ENCODE results near the gene SYNGR1. TPM values are rescaled to one million over a fixed set of nuclear protein-coding genes. Genes with fewer than 3 reads are reported as not detected.
A peak's percentile ranks its signal among the peaks of the same experiment; 100 is the strongest.

Gene SYNGR1
- 33.4 TPM for polyA plus RNA-seq (2013, experiment 1 of 4)
- polyA plus RNA-seq (2013, experiment 2 of 4): 31.1 TPM
- 30.1 TPM for polyA plus RNA-seq (2013, experiment 3 of 4)
- 32.9 TPM for polyA plus RNA-seq (2013, experiment 4 of 4)

GRCh38 chr22:39349967-39350726, at the start of gene SYNGR1:
SYNGR1 (plus strand) TSS chr22:39349991; CDS start chr22:39350011, 20 bp downstream.
- WGBS, 2 experiments: 4% methylated on average over 87 of the region's 87 CpGs
- Histone ChIP-seq H3K4me1 (ENCODE audit: control insufficient read depth, insufficient read depth, low read length) (peaks cover 11% of the 10 kb centered on the region), H3K27me3 (ENCODE audit: control insufficient read depth, insufficient read depth, low read length, poor library complexity, severe bottlenecking) (no peaks in the 10 kb centered on the region), H3K36me3 (ENCODE audit: control insufficient read depth, insufficient read depth, low read length) (no peaks in the 10 kb centered on the region), H3K4me3 (ENCODE audit: insufficient read depth, low read depth, low read length) (peak within 1 kb of the TSS; percentile 74), H3K27ac (ENCODE audit: insufficient read depth, low read depth, low read length, poor library complexity, severe bottlenecking) (no peak within 1 kb of the TSS), H3K9me3 (ENCODE audit: control insufficient read depth, low read length) (no peaks in the 10 kb centered on the region)

GRCh38 chr22:39300186-39300830, 49.5 kb upstream of the SYNGR1 start:
- H3K4me3 ChIP-seq (ENCODE audit: insufficient read depth, low read depth, low read length): no peak overlapping the region
- H3K36me3 ChIP-seq (ENCODE audit: control insufficient read depth, insufficient read depth, low read length): no peaks in the 10 kb centered on the region
- no peak overlapping the region for H3K27ac ChIP-seq (ENCODE audit: insufficient read depth, low read depth, low read length, poor library complexity, severe bottlenecking)

GRCh38 chr22:39301108-39301507, 48.7 kb upstream of the SYNGR1 start:
- Histone ChIP-seq H3K4me3 (ENCODE audit: insufficient read depth, low read depth, low read length) (no peak overlapping the region), H3K36me3 (ENCODE audit: control insufficient read depth, insufficient read depth, low read length) (no peaks in the 10 kb centered on the region), H3K4me1 (ENCODE audit: control insufficient read depth, insufficient read depth, low read length) (peaks cover 14% of the 10 kb centered on the region), H3K9me3 (ENCODE audit: control insufficient read depth, low read length) (no peaks in the 10 kb centered on the region), H3K27ac (ENCODE audit: insufficient read depth, low read depth, low read length, poor library complexity, severe bottlenecking) (no peak overlapping the region), H3K27me3 (ENCODE audit: control insufficient read depth, insufficient read depth, low read length, poor library complexity, severe bottlenecking) (no peaks in the 10 kb centered on the region)
- WGBS, 2 experiments: 92 to 95% methylated on average over 9 of the region's 9 CpGs

More at GRCh38 chr22:39300186-39300830, 49.5 kb upstream of the SYNGR1 start:
- Histone ChIP-seq H3K9me3 (ENCODE audit: control insufficient read depth, low read length) (no peaks in the 10 kb centered on the region), H3K27me3 (ENCODE audit: control insufficient read depth, insufficient read depth, low read length, poor library complexity, severe bottlenecking) (no peaks in the 10 kb centered on the region), H3K4me1 (ENCODE audit: control insufficient read depth, insufficient read depth, low read length) (peaks cover 14% of the 10 kb centered on the region)
- 42 to 45% methylated on average over 19 of the region's 19 CpGs for WGBS, 2 experiments

GRCh38 chr22:39301926-39302325, 47.9 kb upstream of the SYNGR1 start:
- H3K4me1 ChIP-seq (ENCODE audit: control insufficient read depth, insufficient read depth, low read length): peaks cover 14% of the 10 kb centered on the region
- no peak overlapping the region for H3K27ac ChIP-seq (ENCODE audit: insufficient read depth, low read depth, low read length, poor library complexity, severe bottlenecking)
- no peaks in the 10 kb centered on the region for H3K36me3 ChIP-seq (ENCODE audit: control insufficient read depth, insufficient read depth, low read length)
- no peak overlapping the region for H3K4me3 ChIP-seq (ENCODE audit: insufficient read depth, low read depth, low read length)
- 85% methylated on average over 6 to 7 of the region's 7 CpGs for WGBS, 2 experiments
- H3K9me3 ChIP-seq (ENCODE audit: control insufficient read depth, low read length): no peaks in the 10 kb centered on the region
- H3K27me3 ChIP-seq (ENCODE audit: control insufficient read depth, insufficient read depth, low read length, poor library complexity, severe bottlenecking): no peaks in the 10 kb centered on the region

GRCh38 chr22:39302431-39302960, 47.3 kb upstream of the SYNGR1 start:
- 99% methylated on average over 2 of the region's 2 CpGs for whole genome bisulfite sequencing, 2 experiments

GRCh38 chr22:39303358-39303757, 46.4 kb upstream of the SYNGR1 start:
- Histone ChIP-seq H3K27ac (ENCODE audit: insufficient read depth, low read depth, low read length, poor library complexity, severe bottlenecking) (no peak overlapping the region), H3K4me1 (ENCODE audit: control insufficient read depth, insufficient read depth, low read length) (peaks cover 10% of the 10 kb centered on the region), H3K9me3 (ENCODE audit: control insufficient read depth, low read length) (no peaks in the 10 kb centered on the region), H3K27me3 (ENCODE audit: control insufficient read depth, insufficient read depth, low read length, poor library complexity, severe bottlenecking) (no peaks in the 10 kb centered on the region), H3K4me3 (ENCODE audit: insufficient read depth, low read depth, low read length) (no peak overlapping the region), H3K36me3 (ENCODE audit: control insufficient read depth, insufficient read depth, low read length) (no peaks in the 10 kb centered on the region)
- WGBS, 2 experiments: 88 to 91% methylated on average over 11 of the region's 11 CpGs

More at GRCh38 chr22:39302431-39302960, 47.3 kb upstream of the SYNGR1 start:
- Histone ChIP-seq H3K36me3 (ENCODE audit: control insufficient read depth, insufficient read depth, low read length) (no peaks in the 10 kb centered on the region), H3K4me1 (ENCODE audit: control insufficient read depth, insufficient read depth, low read length) (peaks cover 14% of the 10 kb centered on the region), H3K4me3 (ENCODE audit: insufficient read depth, low read depth, low read length) (no peak overlapping the region), H3K27ac (ENCODE audit: insufficient read depth, low read depth, low read length, poor library complexity, severe bottlenecking) (no peak overlapping the region), H3K9me3 (ENCODE audit: control insufficient read depth, low read length) (no peaks in the 10 kb centered on the region), H3K27me3 (ENCODE audit: control insufficient read depth, insufficient read depth, low read length, poor library complexity, severe bottlenecking) (no peaks in the 10 kb centered on the region)

- no peaks in the 10 kb centered on the region for H3K27me3 ChIP-seq (ENCODE audit: control insufficient read depth, insufficient read depth, low read length, poor library complexity, severe bottlenecking)
- H3K4me3 ChIP-seq (ENCODE audit: insufficient read depth, low read depth, low read length): no peak overlapping the region
- no peaks in the 10 kb centered on the region for H3K36me3 ChIP-seq (ENCODE audit: control insufficient read depth, insufficient read depth, low read length)
- 93 to 94% methylated on average over 16 of the region's 16 CpGs for WGBS, 2 experiments
- H3K27ac ChIP-seq (ENCODE audit: insufficient read depth, low read depth, low read length, poor library complexity, severe bottlenecking): no peak overlapping the region
- H3K4me1 ChIP-seq (ENCODE audit: control insufficient read depth, insufficient read depth, low read length): peaks cover 8% of the 10 kb centered on the region
- no peaks in the 10 kb centered on the region for H3K9me3 ChIP-seq (ENCODE audit: control insufficient read depth, low read length)
Observed at GRCh38 chr22:39303892-39304671, 45.7 kb upstream of the SYNGR1 start.

GRCh38 chr22:39306456-39307361, 43.1 kb upstream of the SYNGR1 start:
- H3K4me3 ChIP-seq (ENCODE audit: insufficient read depth, low read depth, low read length): no peak overlapping the region
- H3K36me3 ChIP-seq (ENCODE audit: control insufficient read depth, insufficient read depth, low read length): peaks cover 4% of the 10 kb centered on the region
- H3K27ac ChIP-seq (ENCODE audit: insufficient read depth, low read depth, low read length, poor library complexity, severe bottlenecking): no peak overlapping the region
- H3K27me3 ChIP-seq (ENCODE audit: control insufficient read depth, insufficient read depth, low read length, poor library complexity, severe bottlenecking): no peaks in the 10 kb centered on the region
- H3K9me3 ChIP-seq (ENCODE audit: control insufficient read depth, low read length): no peaks in the 10 kb centered on the region
- 91 to 92% methylated on average over 14 of the region's 14 CpGs for WGBS, 2 experiments
- peaks cover 3% of the 10 kb centered on the region for H3K4me1 ChIP-seq (ENCODE audit: control insufficient read depth, insufficient read depth, low read length)

- Histone ChIP-seq H3K27ac (ENCODE audit: insufficient read depth, low read depth, low read length, poor library complexity, severe bottlenecking) (no peak overlapping the region), H3K4me3 (ENCODE audit: insufficient read depth, low read depth, low read length) (no peak overlapping the region), H3K27me3 (ENCODE audit: control insufficient read depth, insufficient read depth, low read length, poor library complexity, severe bottlenecking) (no peaks in the 10 kb centered on the region), H3K9me3 (ENCODE audit: control insufficient read depth, low read length) (no peaks in the 10 kb centered on the region), H3K36me3 (ENCODE audit: control insufficient read depth, insufficient read depth, low read length) (peaks cover 25% of the 10 kb centered on the region), H3K4me1 (ENCODE audit: control insufficient read depth, insufficient read depth, low read length) (peaks cover 3% of the 10 kb centered on the region)
- WGBS, 2 experiments: 54 to 59% methylated on average over 24 of the region's 24 CpGs
Observed at GRCh38 chr22:39308614-39309363, 41.0 kb upstream of the SYNGR1 start.

Data from ectodermal cell (in vitro differentiated cells).